HG03571 (cell line): ENCODE measurements around the gene TMPRSS3.

Source experiments
- ATAC-seq: cut with Tn5 transposase; IDR thresholded peaks from one replicate; pipeline ENCODE4 v1.9.1; 2021; ENCODE audit not compliant: unreplicated experiment

The TMPRSS3 gene

DNA sequence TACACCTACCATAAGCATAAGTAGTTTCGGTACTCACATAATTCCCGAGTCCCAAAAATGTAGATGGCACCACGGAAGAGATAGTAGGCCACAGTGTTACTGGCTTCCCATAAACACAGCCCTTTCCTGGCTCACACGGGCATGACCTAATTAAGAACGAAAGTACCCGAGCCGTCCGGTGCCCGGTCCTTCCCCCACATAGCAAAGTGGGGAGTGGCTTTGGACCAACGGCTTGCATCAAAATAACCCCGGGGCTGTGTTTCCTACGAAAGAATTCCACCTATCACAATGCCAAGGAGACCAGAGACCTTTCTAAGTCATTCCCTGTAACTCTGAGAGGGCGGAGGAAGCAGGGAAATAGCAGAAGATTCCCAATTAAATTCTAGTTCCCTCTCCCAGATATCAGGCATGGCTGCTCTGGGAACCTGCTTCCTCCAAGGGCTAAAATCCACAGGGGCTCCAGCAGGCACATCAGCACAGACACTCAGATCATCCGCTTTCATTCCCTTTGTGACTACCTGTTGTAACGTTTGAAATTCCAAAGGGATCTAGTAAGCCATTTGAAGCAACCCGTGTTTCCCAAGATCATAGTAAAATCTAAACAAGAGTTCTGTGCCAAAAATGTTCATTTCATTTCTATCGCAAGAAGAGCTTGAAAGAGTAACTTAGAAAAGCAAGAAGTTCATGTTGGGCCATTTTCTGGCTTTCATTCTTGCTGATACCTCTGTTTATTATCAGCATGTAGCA is at the start of gene TMPRSS3:
TMPRSS3 (minus strand) TSS at position 148 of the 747 bp plus-strand sequence. CDS start 635 bp downstream, outside the sequence.
- no peak for ATAC-seq

GRCh38 chr21:42445311-42445710 is 49.5 kb upstream of the TMPRSS3 start:
- no peak for ATAC-seq

DNA sequence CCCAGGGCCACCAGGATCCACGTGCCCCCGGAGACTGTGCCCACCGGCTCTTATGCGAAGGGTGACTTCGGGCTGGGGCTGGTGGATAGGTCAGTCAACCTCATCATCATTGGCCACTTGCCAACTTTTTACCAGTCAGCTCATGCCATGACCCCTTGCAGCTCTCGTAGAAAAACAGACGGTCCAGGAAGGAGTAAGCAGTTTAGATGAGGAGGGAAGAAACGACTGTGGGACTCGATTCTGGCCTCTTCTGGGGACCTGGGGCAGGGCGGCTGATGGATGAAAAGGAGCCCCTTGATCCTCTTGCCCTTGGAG is 48.9 kb upstream of the TMPRSS3 start:
- ATAC-seq, result no peak

GRCh38 chr21:42443876-42444744 is 48.3 kb upstream of the TMPRSS3 start:
- no peak for ATAC-seq

DNA sequence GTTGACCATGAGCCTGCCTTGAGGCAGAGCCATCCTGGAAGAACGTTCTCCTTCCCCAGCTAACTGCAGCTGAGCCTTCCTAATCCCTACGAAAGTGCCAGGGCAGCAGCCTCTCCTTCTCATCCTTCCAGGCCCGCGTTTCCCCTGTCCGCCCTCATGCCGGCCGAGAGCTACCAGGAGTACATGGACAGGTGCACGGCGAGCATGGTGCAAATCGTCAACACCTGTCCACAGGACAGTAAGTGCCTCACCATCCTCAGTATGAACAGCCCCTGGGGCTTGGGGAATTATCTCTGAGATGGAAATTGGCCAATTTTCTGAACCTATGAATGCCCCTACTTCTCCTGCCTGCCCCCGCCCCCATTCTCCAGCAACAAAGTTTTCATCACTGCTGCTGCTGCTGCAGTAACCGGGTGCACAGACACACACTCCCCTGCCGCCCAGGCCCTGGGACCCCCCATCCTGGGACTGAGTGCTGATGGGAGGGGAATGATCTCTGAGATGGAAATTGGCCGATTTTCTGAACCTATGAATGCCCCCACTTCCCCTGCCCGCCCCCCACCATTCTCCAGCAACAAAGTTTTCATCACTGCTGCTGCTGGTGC is 47.4 kb upstream of the TMPRSS3 start:
- no peak for ATAC-seq

DNA sequence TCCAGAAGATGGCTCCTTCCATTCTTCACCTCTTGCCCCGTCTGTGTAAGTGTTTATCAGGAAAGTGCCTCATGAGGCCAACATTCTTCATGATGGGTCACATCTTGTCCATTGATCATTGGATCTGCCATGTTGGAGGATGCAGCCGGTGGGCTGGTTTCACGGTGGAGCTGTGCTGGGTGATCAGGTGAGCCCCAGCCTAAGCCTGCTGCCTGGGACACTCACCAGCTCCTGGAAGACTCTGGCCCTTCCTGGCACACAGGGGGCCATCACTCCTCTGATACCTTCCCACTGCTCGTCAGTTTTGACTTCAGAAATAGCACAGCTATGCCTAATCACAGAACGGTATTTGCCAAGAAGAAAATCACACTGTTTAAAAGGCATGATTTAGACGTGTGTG is 46.1 kb upstream of the TMPRSS3 start:
- ATAC-seq, result no peak

DNA sequence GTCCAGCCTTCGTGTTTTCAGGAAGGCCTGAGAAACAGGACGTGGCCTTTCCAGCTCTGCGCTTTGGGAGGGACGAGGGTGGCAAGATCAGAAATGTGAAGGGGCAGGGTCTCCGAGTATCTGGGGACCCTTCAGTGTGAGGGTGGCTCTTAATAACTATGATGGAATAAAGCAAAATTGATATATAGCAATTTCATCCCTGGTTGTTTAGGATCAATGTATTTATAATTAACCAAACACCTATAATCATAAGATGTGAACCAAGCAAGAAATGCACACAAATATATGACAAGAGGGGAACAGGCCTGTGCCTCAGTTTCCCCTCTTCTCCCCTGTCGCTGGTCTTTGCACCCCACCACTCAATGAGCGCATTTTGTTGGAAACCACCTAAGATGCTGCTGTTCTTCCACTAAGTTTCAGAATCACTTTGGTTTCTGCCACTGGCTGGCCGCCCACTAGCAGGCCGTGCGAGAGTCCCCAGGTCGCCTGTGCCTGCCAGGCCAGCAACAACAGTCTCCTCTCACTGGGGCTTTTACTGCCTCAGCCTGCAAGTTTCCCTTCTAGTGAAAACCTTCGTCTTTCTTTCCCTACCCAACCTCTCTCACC is 44.4 kb upstream of the TMPRSS3 start:
- ATAC-seq, result peak; percentile 54

- no peak for ATAC-seq
These were observed 43.7 kb upstream of the TMPRSS3 start for GRCh38 chr21:42439284-42440186.

DNA sequence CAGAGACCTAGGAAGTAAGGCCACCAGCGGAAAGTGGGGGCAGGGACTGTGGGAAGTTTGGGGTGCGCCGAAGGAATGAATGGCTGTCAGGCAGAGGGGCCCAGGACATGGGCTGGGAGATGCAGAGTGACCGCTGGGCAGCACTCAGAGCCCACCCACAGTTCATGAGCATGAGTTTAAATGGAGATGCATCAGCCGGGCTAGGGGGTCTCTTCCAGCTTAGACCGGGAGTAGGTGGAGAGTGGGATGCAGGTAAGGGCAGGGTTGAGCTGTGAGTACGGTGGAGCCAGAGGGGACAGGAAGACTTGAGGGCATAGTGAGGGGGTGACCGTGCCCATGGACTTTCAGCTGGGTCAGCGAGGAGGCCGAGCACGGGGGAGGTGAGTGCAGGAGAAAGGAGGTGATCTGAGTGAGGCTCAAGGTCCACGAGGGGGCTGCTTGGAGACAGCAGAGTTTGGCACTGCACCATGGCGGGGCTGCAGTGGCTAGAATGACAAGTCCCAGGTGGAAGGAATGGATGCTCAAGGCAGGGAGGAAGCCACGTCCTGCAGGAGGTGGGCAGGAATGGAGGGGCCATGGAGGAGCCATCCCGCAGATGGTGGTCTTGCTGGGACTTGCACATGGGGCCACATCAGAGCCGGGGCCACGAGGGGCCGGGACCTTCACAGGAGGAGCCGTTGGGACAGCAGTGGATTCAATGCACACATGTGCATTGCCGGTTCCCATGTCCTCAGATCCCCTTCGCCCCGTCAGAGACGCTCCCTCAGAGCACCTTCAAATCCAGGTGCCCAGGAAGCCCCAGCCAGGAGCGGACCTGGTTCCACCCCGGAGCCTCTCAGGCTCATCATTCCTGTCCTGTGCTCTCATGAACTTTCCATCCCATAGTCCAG is 42.7 kb upstream of the TMPRSS3 start:
- no peak for ATAC-seq

DNA sequence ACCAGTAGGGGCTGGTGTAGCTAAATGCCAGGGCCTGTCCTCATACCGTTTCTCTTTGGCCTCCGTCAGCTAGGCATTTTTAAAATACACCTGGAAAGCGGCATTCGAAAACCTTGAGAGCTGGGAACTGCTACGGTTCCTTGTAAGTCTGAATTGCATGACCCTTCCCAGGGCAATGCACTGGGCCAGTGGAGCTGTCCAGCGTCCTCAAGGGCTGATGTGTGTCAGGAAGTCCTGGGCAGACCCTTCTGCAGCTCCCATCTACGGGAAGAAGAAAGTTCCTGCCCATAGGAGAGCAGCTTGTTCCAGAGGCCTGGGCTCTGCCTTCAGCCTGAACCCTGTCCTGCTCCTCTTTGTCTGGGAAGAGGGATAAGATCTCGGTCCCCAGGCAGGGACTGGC is 41.9 kb upstream of the TMPRSS3 start:
- no peak for ATAC-seq

DNA sequence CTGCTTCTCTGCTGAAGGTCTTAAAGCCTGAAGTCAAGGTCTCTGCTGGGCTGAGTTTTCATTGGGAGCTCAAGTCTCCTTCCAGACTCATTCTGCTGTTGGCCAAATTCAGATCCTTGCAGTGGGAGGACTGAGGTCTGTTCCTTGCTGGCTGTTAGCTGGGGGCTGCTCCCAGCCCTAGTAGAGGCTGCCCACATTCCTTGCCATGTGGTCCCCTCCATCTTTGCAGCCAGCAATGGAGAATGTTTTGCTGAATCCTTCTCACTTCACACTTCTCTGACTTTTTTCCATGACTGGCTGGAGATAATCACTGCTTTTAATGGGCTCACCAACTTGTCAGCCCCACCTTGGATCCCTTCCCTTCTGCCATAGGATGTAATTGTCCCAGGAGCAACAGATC is 41.1 kb upstream of the TMPRSS3 start:
- no peak for ATAC-seq

GRCh38 chr21:42435833-42436232 is 40.0 kb upstream of the TMPRSS3 start:
- no peak for ATAC-seq

GRCh38 chr21:42435401-42435800 is 39.5 kb upstream of the TMPRSS3 start:
- no peak for ATAC-seq

DNA sequence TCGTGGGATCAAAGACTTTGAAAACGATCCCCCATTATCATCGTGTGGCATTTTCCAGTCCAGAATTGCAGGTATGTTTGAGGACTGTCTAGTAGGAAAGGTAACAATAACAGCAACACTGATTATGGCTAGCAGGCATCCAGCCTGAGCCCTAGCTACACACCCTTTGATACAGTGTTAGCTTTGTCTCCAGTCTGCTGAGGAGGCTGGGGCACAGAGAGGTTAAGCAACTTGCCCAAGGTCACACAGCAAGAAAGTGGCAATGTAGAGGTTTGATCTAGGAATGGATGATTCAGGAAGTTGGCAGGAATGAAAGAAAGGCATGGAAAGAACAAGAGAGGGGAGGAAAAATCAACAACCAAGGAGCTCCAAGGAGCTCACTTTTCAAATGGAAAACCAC is 39.0 kb upstream of the TMPRSS3 start:
- ATAC-seq, result no peak

- ATAC-seq, result no peak
These were observed 38.2 kb upstream of the TMPRSS3 start for GRCh38 chr21:42433946-42434551.

- ATAC-seq, result no peak
These were observed 36.8 kb upstream of the TMPRSS3 start for GRCh38 chr21:42432695-42433094.

DNA sequence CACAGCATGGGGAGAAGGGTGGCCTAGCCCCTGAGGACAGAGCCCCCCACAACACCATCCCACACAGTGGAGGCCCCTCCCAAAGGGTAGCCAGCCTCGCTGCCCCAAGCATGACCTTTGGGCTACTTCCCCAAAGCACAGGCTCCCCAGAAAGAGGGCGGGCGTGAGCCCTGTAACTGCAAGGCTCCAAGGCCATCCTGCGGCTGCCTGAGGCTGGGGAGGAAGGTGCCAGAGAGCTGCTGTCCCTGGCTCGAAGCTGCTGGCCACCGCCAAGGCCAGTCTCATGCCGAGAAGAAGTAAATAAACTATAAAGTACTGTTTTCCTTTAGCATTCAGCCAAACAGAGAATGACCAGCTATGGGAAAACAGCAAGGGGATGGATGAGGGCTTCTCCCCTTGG is 35.3 kb upstream of the TMPRSS3 start:
- no peak for ATAC-seq

GRCh38 chr21:42430521-42430920 is 34.7 kb upstream of the TMPRSS3 start:
- ATAC-seq, result no peak

- ATAC-seq, result no peak
These were observed 34.0 kb upstream of the TMPRSS3 start for GRCh38 chr21:42429856-42430255.
